ENCODE data around the gene SDCCAG8. TPM values are rescaled to one million over a fixed set of nuclear protein-coding genes. Genes with fewer than 3 reads are reported as not detected.

Gene SDCCAG8
- total RNA-seq, 1 donor from 2014 or later, result 41.2 TPM

- DNase-seq (no peak), ATAC-seq (ENCODE audit: low read depth) (no peak)
- Mint-ChIP-seq H3K27me3 (no peaks in the 10 kb centered on the region), H3K36me3 (ENCODE audit: low read depth) (peaks cover 60% of the 10 kb centered on the region), H3K4me1 (peaks cover 29% of the 10 kb centered on the region), H3K4me3 (no peak overlapping the region), H3K9me3 (peaks cover 14% of the 10 kb centered on the region), H3K27ac (no peak overlapping the region)
- POLR2A ChIA-PET, result no interaction called here
- intact Hi-C loops (cut with micrococcal nuclease), result no loop called here
- CTCF ChIA-PET, result no interaction called here
- TF ChIP-seq, protein P1, sequence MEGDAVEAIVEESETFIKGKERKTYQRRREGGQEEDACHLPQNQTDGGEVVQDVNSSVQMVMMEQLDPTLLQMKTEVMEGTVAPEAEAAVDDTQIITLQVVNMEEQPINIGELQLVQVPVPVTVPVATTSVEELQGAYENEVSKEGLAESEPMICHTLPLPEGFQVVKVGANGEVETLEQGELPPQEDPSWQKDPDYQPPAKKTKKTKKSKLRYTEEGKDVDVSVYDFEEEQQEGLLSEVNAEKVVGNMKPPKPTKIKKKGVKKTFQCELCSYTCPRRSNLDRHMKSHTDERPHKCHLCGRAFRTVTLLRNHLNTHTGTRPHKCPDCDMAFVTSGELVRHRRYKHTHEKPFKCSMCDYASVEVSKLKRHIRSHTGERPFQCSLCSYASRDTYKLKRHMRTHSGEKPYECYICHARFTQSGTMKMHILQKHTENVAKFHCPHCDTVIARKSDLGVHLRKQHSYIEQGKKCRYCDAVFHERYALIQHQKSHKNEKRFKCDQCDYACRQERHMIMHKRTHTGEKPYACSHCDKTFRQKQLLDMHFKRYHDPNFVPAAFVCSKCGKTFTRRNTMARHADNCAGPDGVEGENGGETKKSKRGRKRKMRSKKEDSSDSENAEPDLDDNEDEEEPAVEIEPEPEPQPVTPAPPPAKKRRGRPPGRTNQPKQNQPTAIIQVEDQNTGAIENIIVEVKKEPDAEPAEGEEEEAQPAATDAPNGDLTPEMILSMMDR (IDR thresholded peaks at IDR 0.05), result no peak
These were observed 20.7 kb upstream of the SDCCAG8 start for GRCh38 chr1:243234978-243235647.

- Mint-ChIP-seq H3K27me3 (no peaks in the 10 kb centered on the region), H3K4me1 (peaks cover 30% of the 10 kb centered on the region), H3K4me3 (peak overlapping the region; percentile 35), H3K9me3 (peaks cover 5% of the 10 kb centered on the region), H3K27ac (peak overlapping the region; percentile 80), H3K36me3 (ENCODE audit: low read depth) (peaks cover 52% of the 10 kb centered on the region)
- intact Hi-C loops (cut with micrococcal nuclease), result loop anchor here (2.0 kb wide), 1 partner anchor 16 kb away; no protein-coding TSS in a partner anchor
- ATAC-seq (ENCODE audit: low read depth) (peak; percentile 14), DNase-seq (no peak)
- ChIA-PET POLR2A (interaction anchor here (1.4 kb wide), 1 partner anchor 19 kb away, joined by 6 read pairs; the partner anchor contains the start of genes CEP170 and SDCCAG8), CTCF (no interaction called here)
- TF ChIP-seq, protein P1 (IDR thresholded peaks at IDR 0.05), result no peak
These were observed 19.1 kb upstream of the SDCCAG8 start for GRCh38 chr1:243236604-243237252.

DNA sequence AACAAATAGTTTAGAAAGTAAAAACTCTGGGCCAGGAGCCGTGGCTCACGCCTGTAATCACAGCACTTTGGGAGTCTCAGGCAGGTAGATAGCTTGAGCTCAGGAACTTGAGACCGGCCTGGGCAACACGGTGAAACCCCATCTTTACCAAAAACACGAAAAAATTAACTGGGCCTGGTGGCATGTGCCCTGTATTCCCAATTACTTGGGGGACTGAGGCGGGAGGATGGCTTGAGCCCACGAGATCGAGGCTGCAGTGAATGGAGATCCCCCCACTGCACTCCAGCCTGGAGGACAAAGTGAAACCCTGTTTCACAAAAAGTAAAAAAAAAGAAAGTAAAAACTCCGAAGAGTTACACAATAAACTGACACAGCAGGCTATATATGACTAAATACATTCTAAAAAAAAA, 11.4 kb upstream of the SDCCAG8 start:
- H3K9me3 Mint-ChIP-seq, result no peaks in the 10 kb centered on the region

GRCh38 chr1:243246916-243247315, 8.9 kb upstream of the SDCCAG8 start:
- Mint-ChIP-seq H3K4me1 (peaks cover 66% of the 10 kb centered on the region), H3K27ac (peak overlapping the region; percentile 57), H3K9me3 (no peaks in the 10 kb centered on the region), H3K4me3 (peak overlapping the region; percentile 24), H3K27me3 (no peaks in the 10 kb centered on the region), H3K36me3 (ENCODE audit: low read depth) (peaks cover 11% of the 10 kb centered on the region)
- no peak for DNase-seq
- POLR2A ChIA-PET, result interaction anchor here (0.5 to 1.0 kb wide), 4 partner anchors 9 to 1053 kb away, joined by 3 to 14 read pairs (median 3); partner anchors contain the start of genes CEP170 and SDCCAG8
- peak; percentile 68 for ATAC-seq (ENCODE audit: low read depth)
- CTCF ChIA-PET, result no interaction called here
- TF ChIP-seq, protein P1 (IDR thresholded peaks at IDR 0.05), result no peak
- intact Hi-C loops (cut with micrococcal nuclease), result no loop called here

More for the DNA sequence above, 11.4 kb upstream of the SDCCAG8 start:
- intact Hi-C loops (cut with micrococcal nuclease), result no loop called here
- POLR2A ChIA-PET, result interaction anchor here (1.2 kb wide), 1 partner anchor 11 kb away, joined by 5 read pairs; the partner anchor contains the start of genes CEP170 and SDCCAG8
- H3K27ac Mint-ChIP-seq, result peak overlapping the region; percentile 69
- ATAC-seq (ENCODE audit: low read depth) (no peak), DNase-seq (no peak)
- H3K4me3 Mint-ChIP-seq, result peak overlapping the region; percentile 64
- H3K27me3 Mint-ChIP-seq, result no peaks in the 10 kb centered on the region
- TF ChIP-seq, protein P1 (IDR thresholded peaks at IDR 0.05), result no peak
- CTCF ChIA-PET, result interaction anchor here (1.0 kb wide), 1 partner anchor 10 kb away, joined by 3 read pairs; no protein-coding TSS in a partner anchor
- H3K36me3 Mint-ChIP-seq (ENCODE audit: low read depth), result peaks cover 20% of the 10 kb centered on the region
- peaks cover 54% of the 10 kb centered on the region for H3K4me1 Mint-ChIP-seq

- Mint-ChIP-seq H3K4me3 (no peak overlapping the region), H3K27ac (peak overlapping the region; percentile 57), H3K27me3 (no peaks in the 10 kb centered on the region), H3K36me3 (ENCODE audit: low read depth) (peaks cover 7% of the 10 kb centered on the region), H3K4me1 (peaks cover 69% of the 10 kb centered on the region), H3K9me3 (no peaks in the 10 kb centered on the region)
- CTCF ChIA-PET, result no interaction called here
- DNase-seq (no peak), ATAC-seq (ENCODE audit: low read depth) (no peak)
- TF ChIP-seq, protein P1 (IDR thresholded peaks at IDR 0.05), result no peak
- POLR2A ChIA-PET, result no interaction called here
- intact Hi-C loops (cut with micrococcal nuclease), result no loop called here
These were observed 7.9 kb upstream of the SDCCAG8 start for GRCh38 chr1:243247901-243248300.

Measured in activated B cell treated with CpG ODN at 0.5 μM for 24 hours (primary cell).